Activated CD8-positive, alpha-beta memory T cell treated with anti-CD3 and anti-CD28 coated beads, Interleukin-2, amount 10 ng/mL, durations not matched to agents 7 days and 5 days (primary cell): Measurements from ENCODE around the gene UPB1. TPM values are rescaled to one million over a fixed set of nuclear protein-coding genes. Genes with fewer than 3 reads are reported as not detected.
"Not testable (repeated sequence)": the region's sequence is repeated elsewhere in the genome, so short reads cannot be mapped to it uniquely, and the experiment has no call there.

Experiments used
- ATAC-seq: fragments of 150-1000 bp; cut with Tn5 transposase; one replicate; pipeline ENCODE4 v1.10.0; 2021; ENCODE audit warnings: moderate library complexity
- CTCF ChIA-PET: fragments of 350-600 bp; sonication (Branson Sonifier 250); formaldehyde crosslinking; loops from one replicate; lab custom pipeline; 2021; ENCODE audit warnings: antibody characterized with exemption; lab: Charles Lee
- DNase-seq: peaks from one replicate; pipeline ENCODE4 v3.0.0-alpha.2; 2020
- H3K27ac Mint-ChIP-seq: one replicate; pipeline ENCODE4 v1.8.0; 2021; ENCODE audit warnings: mild to moderate bottlenecking, mixed read lengths
- H3K27me3 Mint-ChIP-seq: one replicate; pipeline ENCODE4 v1.8.0; 2021; ENCODE audit warnings: mixed read lengths
- H3K36me3 Mint-ChIP-seq: one replicate; pipeline ENCODE4 v1.8.0; 2021; ENCODE audit warnings: mild to moderate bottlenecking, mixed read lengths
- H3K4me1 Mint-ChIP-seq: one replicate; pipeline ENCODE4 v1.8.0; 2021; ENCODE audit warnings: mixed read lengths
- H3K4me3 Mint-ChIP-seq: one replicate; pipeline ENCODE4 v1.8.0; 2021; ENCODE audit warnings: mild to moderate bottlenecking, moderate library complexity, mixed read lengths
- H3K9me3 Mint-ChIP-seq: one replicate; pipeline ENCODE4 v1.8.0; 2022; ENCODE audit warnings: low read depth, mixed read lengths
- total RNA-seq, 2 experiments: library from RNA; stranded (reverse); gene quantifications; one replicate each; pipeline ENCODE4 v1.2.3, GENCODE V29; 2021

UPB1 gene
- total RNA-seq, 2 experiments from 2014 or later, result 0.09 to 0.14 TPM

DNA sequence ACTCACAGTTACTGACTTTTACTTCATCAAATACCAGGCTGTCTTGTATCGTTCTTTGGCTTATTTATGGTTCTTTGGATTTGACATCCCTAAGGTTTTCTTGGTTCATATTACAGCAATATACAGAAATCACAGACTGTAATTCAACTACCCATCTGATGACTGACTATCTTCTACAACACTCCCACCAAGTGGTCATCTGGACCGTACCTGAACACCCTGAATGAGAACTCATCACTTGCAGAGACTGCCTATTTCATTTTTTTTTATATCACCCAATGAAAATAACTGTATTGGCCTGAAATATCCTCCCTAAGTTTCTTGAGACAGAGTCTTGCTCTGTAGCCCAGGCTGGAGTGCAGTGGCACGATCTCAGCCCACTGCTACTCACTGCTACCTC, 9.5 kb upstream of the UPB1 start:
- CTCF ChIA-PET, result interaction anchor here (0.9 to 2.9 kb wide), 7 partner anchors 17 to 77 kb away, joined by 3 to 21 read pairs (median 3); partner anchors contain the start of gene ADORA2A
- Mint-ChIP-seq H3K27ac (no peak overlapping the region), H3K27me3 (peaks cover 24% of the 10 kb centered on the region), H3K36me3 (peaks cover 3% of the 10 kb centered on the region), H3K4me3 (no peak overlapping the region), H3K4me1 (peaks cover 33% of the 10 kb centered on the region), H3K9me3 (peaks cover 2% of the 10 kb centered on the region)
- DNase-seq (no peak), ATAC-seq (no peak)

DNA sequence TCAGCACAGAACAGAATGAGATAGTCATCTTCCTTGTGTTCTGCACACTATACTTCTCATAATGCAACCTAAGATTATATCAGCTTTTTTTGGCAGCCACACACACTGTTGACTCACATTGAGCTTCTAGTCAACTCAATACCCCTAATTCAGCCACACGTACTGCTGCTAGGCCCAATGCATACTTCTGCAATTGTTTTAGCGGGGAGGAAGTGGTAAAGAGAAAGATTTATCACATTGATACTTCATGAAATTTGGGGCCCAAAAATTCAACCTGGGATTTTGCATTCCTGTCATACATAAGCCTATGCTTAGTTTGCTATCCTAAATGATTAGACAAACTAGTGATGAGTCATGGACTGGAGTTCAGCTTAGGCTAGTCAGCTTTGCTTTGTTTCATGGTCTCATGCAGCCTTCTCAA, 8.6 kb upstream of the UPB1 start:
- CTCF ChIA-PET, result interaction anchor here (0.7 to 2.9 kb wide), 8 partner anchors 10 to 77 kb away, joined by 3 to 21 read pairs (median 4); partner anchors contain the start of gene ADORA2A
- Mint-ChIP-seq H3K4me3 (no peak overlapping the region), H3K27ac (peak overlapping the region; percentile 69), H3K36me3 (peaks cover 3% of the 10 kb centered on the region), H3K27me3 (peaks cover 25% of the 10 kb centered on the region), H3K4me1 (peaks cover 33% of the 10 kb centered on the region), H3K9me3 (peaks cover 2% of the 10 kb centered on the region)
- ATAC-seq, result peak; percentile 95
- DNase-seq, result peak; percentile 76

GRCh38 chr22:24489011-24489410, 6.1 kb upstream of the UPB1 start:
- Mint-ChIP-seq H3K27me3 (peaks cover 42% of the 10 kb centered on the region), H3K4me3 (no peak overlapping the region), H3K27ac (no peak overlapping the region), H3K36me3 (peaks cover 3% of the 10 kb centered on the region), H3K9me3 (peaks cover 2% of the 10 kb centered on the region), H3K4me1 (peaks cover 27% of the 10 kb centered on the region)
- no peak for ATAC-seq
- no peak for DNase-seq
- CTCF ChIA-PET, result interaction anchor here (1.3 kb wide), 1 partner anchor 91 kb away, joined by 3 read pairs; no protein-coding TSS in a partner anchor

- not testable (repeated sequence) for H3K27ac Mint-ChIP-seq, H3K9me3 Mint-ChIP-seq, DNase-seq, H3K4me3 Mint-ChIP-seq, ATAC-seq, H3K36me3 Mint-ChIP-seq
- CTCF ChIA-PET, result interaction anchor here (1.3 kb wide), 1 partner anchor 92 kb away, joined by 3 read pairs; no protein-coding TSS in a partner anchor
- peaks cover 44% of the 10 kb centered on the region for H3K27me3 Mint-ChIP-seq
- H3K4me1 Mint-ChIP-seq, result peaks cover 27% of the 10 kb centered on the region
Observed at GRCh38 chr22:24489434-24489833, 5.7 kb upstream of the UPB1 start.

DNA sequence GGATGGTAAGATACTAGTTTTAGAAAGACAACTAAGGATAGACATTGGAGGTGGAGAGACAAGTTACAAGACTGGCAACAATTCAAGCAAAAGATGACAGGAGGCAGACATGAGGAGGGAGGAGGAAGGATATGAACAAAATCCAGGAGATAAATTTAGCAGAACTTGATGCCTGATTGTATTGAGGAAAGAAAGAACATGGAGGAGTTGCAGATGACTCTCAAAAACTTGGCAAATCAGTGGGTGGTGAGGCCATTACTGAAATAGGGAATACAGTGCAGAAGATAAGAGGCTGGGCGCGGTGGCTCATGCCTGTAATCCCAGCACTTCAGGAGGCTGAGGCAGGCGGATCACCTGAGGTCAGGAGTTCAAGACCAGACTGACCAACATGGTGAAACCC, 2.7 kb upstream of the UPB1 start:
- ATAC-seq (no peak), DNase-seq (no peak)
- CTCF ChIA-PET, result interaction anchor here (1.1 kb wide), 2 partner anchors 10 to 12 kb away, joined by 3 to 5 read pairs; no protein-coding TSS in a partner anchor
- Mint-ChIP-seq H3K4me1 (peaks cover 6% of the 10 kb centered on the region), H3K9me3 (no peaks in the 10 kb centered on the region), H3K36me3 (no peaks in the 10 kb centered on the region), H3K4me3 (no peak overlapping the region), H3K27ac (no peak overlapping the region), H3K27me3 (peaks cover 61% of the 10 kb centered on the region)

- ATAC-seq, result no peak
- CTCF ChIA-PET, result no interaction called here
Observed at GRCh38 chr22:24494167-24494527, 985 bp upstream of the UPB1 start.

GRCh38 chr22:24495365-24495675, 188 bp downstream of the UPB1 start:
- CTCF ChIA-PET, result no interaction called here
- Mint-ChIP-seq H3K27ac (no peak overlapping the region), H3K4me1 (peaks cover 16% of the 10 kb centered on the region), H3K9me3 (no peaks in the 10 kb centered on the region), H3K36me3 (no peaks in the 10 kb centered on the region), H3K27me3 (peaks cover 52% of the 10 kb centered on the region), H3K4me3 (no peak overlapping the region)
- DNase-seq, result no peak
- ATAC-seq, result no peak

More at GRCh38 chr22:24494167-24494527, 985 bp upstream of the UPB1 start:
- no peak overlapping the region for H3K27ac Mint-ChIP-seq
- peaks cover 57% of the 10 kb centered on the region for H3K27me3 Mint-ChIP-seq
- no peak for DNase-seq
- H3K4me3 Mint-ChIP-seq, result no peak overlapping the region
- no peaks in the 10 kb centered on the region for H3K9me3 Mint-ChIP-seq
- H3K36me3 Mint-ChIP-seq, result no peaks in the 10 kb centered on the region
- peaks cover 16% of the 10 kb centered on the region for H3K4me1 Mint-ChIP-seq

DNA sequence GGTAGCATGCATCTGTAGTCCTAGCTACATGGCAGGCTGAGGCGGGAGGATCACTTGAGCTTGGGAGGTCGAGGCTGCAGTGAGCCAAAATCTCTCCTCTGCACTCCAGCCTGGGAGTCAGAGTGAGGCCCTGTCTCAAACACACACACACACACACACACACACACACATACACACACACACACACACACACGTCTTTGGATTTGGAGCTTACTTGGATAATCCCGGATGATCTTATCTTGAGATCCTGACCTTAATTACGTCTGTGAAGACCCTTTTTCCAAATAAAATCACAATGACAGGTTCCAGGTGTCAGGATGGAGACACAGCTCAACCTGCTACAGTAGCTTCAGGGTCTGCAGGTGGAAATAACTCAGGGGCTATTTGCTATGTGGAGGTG, 1.1 kb downstream of the UPB1 start:
- CTCF ChIA-PET, result interaction anchor here (0.5 to 1.2 kb wide), 6 partner anchors 9 to 139 kb away, joined by 3 to 4 read pairs (median 3); no protein-coding TSS in a partner anchor
- peaks cover 16% of the 10 kb centered on the region for H3K4me1 Mint-ChIP-seq
- H3K36me3 Mint-ChIP-seq, result no peaks in the 10 kb centered on the region
- peaks cover 56% of the 10 kb centered on the region for H3K27me3 Mint-ChIP-seq
- H3K9me3 Mint-ChIP-seq, result no peaks in the 10 kb centered on the region
- no peak overlapping the region for H3K4me3 Mint-ChIP-seq
- ATAC-seq (no peak), DNase-seq (no peak)
- H3K27ac Mint-ChIP-seq, result no peak overlapping the region

- Mint-ChIP-seq H3K9me3 (no peaks in the 10 kb centered on the region), H3K4me3 (no peak overlapping the region), H3K36me3 (no peaks in the 10 kb centered on the region), H3K4me1 (peaks cover 16% of the 10 kb centered on the region), H3K27ac (no peak overlapping the region), H3K27me3 (peaks cover 55% of the 10 kb centered on the region)
- ATAC-seq (no peak), DNase-seq (no peak)
- CTCF ChIA-PET, result interaction anchor here (0.5 to 1.2 kb wide), 6 partner anchors 9 to 139 kb away, joined by 3 to 4 read pairs (median 3); no protein-coding TSS in a partner anchor
Observed at GRCh38 chr22:24496661-24497060, 1.5 kb downstream of the UPB1 start.

GRCh38 chr22:24497841-24498258, 2.7 kb downstream of the UPB1 start:
- H3K9me3 Mint-ChIP-seq, result no peaks in the 10 kb centered on the region
- ATAC-seq, result no peak
- no peaks in the 10 kb centered on the region for H3K36me3 Mint-ChIP-seq
- H3K4me3 Mint-ChIP-seq, result no peak overlapping the region
- no peak overlapping the region for H3K27ac Mint-ChIP-seq
- no peak for DNase-seq
- peaks cover 46% of the 10 kb centered on the region for H3K27me3 Mint-ChIP-seq
- CTCF ChIA-PET, result interaction anchor here (0.7 to 1.4 kb wide), 2 partner anchors 74 to 75 kb away, joined by 3 read pairs; no protein-coding TSS in a partner anchor
- peaks cover 17% of the 10 kb centered on the region for H3K4me1 Mint-ChIP-seq

GRCh38 chr22:24498824-24499223, 3.7 kb downstream of the UPB1 start:
- no peak for DNase-seq
- CTCF ChIA-PET, result no interaction called here
- H3K27me3 Mint-ChIP-seq, result peaks cover 36% of the 10 kb centered on the region
- no peak for ATAC-seq
- no peak overlapping the region for H3K27ac Mint-ChIP-seq
- peaks cover 27% of the 10 kb centered on the region for H3K4me1 Mint-ChIP-seq
- H3K36me3 Mint-ChIP-seq, result no peaks in the 10 kb centered on the region
- no peaks in the 10 kb centered on the region for H3K9me3 Mint-ChIP-seq
- no peak overlapping the region for H3K4me3 Mint-ChIP-seq

- DNase-seq (no peak), ATAC-seq (no peak)
- no peak overlapping the region for H3K4me3 Mint-ChIP-seq
- CTCF ChIA-PET, result no interaction called here
- no peaks in the 10 kb centered on the region for H3K36me3 Mint-ChIP-seq
- H3K9me3 Mint-ChIP-seq, result no peaks in the 10 kb centered on the region
- H3K27ac Mint-ChIP-seq, result no peak overlapping the region
- H3K27me3 Mint-ChIP-seq, result peaks cover 31% of the 10 kb centered on the region
- peaks cover 27% of the 10 kb centered on the region for H3K4me1 Mint-ChIP-seq
Observed at GRCh38 chr22:24499706-24500276, 4.7 kb downstream of the UPB1 start.

- no peak for ATAC-seq
- no peak overlapping the region for H3K4me3 Mint-ChIP-seq
- CTCF ChIA-PET, result interaction anchor here (0.5 to 5.2 kb wide), 2 partner anchors 22 to 75 kb away, joined by 7 to 72 read pairs; partner anchors contain the start of gene ADORA2A
Observed at GRCh38 chr22:24500277-24500820, 5.2 kb downstream of the UPB1 start.

More at GRCh38 chr22:24500277-24500820, 5.2 kb downstream of the UPB1 start:
- DNase-seq, result no peak
- H3K4me1 Mint-ChIP-seq, result peaks cover 29% of the 10 kb centered on the region
- peaks cover 25% of the 10 kb centered on the region for H3K27me3 Mint-ChIP-seq
- no peak overlapping the region for H3K27ac Mint-ChIP-seq
- no peaks in the 10 kb centered on the region for H3K36me3 Mint-ChIP-seq
- H3K9me3 Mint-ChIP-seq, result no peaks in the 10 kb centered on the region
